DOHH2 (cell line): ENCODE data around the gene STRIP1.

Experiments used
- H3F3A ChIP-seq: fragments of 200-600 bp; sonication (generic), shearing (Covaris generic); 2 replicates; pipeline ENCODE4 v1.6.0; 2016; ENCODE audit warnings: antibody characterized with exemption, mild to moderate bottlenecking; ENCODE audit not compliant: control insufficient read depth, insufficient read depth
- H3K27ac ChIP-seq: fragments of 200-600 bp; sonication (generic); 2 replicates; pipeline ENCODE4 v1.5.1; 2014; ENCODE audit warnings: low read depth, mild to moderate bottlenecking, low read length, moderate library complexity
- H3K27me3 ChIP-seq: fragments of 200-600 bp; sonication (generic); 2 replicates; pipeline ENCODE4 v1.6.1; 2014; ENCODE audit warnings: mild to moderate bottlenecking, low read length, mixed read lengths; ENCODE audit not compliant: control insufficient read depth
- H3K36me3 ChIP-seq: fragments of 200-600 bp; sonication (generic); 2 replicates; pipeline ENCODE4 v1.6.1; 2014; ENCODE audit warnings: mild to moderate bottlenecking, low read length, moderate library complexity, mixed read lengths; ENCODE audit not compliant: control insufficient read depth
- H3K4me1 ChIP-seq: fragments of 200-600 bp; sonication (generic); 2 replicates; pipeline ENCODE4 v1.6.1; 2014; ENCODE audit warnings: mild to moderate bottlenecking, low read length, mixed read lengths; ENCODE audit not compliant: control insufficient read depth
- H3K4me2 ChIP-seq: fragments of 200-600 bp; sonication (generic); 2 replicates; pipeline ENCODE4 v1.6.0; 2014; ENCODE audit warnings: mild to moderate bottlenecking, low read length, moderate library complexity
- H3K4me3 ChIP-seq: fragments of 200-600 bp; sonication (generic); 2 replicates; pipeline ENCODE4 v1.5.1; 2014; ENCODE audit warnings: mild to moderate bottlenecking, low read length, mixed read lengths
- H3K79me2 ChIP-seq: fragments of 200-600 bp; sonication (generic); 2 replicates; pipeline ENCODE4 v1.6.1; 2014; ENCODE audit warnings: mild to moderate bottlenecking, low read length, mixed read lengths; ENCODE audit not compliant: control insufficient read depth
- H3K9me2 ChIP-seq: fragments of 200-600 bp; sonication (generic); replicated peaks from 2 replicates; pipeline ENCODE4 v1.6.1; 2014; ENCODE audit warnings: mild to moderate bottlenecking, low read length, mixed read lengths; ENCODE audit not compliant: control insufficient read depth
- H3K9me3 ChIP-seq: fragments of 200-600 bp; sonication (generic); 2 replicates; pipeline ENCODE4 v1.6.1; 2014; ENCODE audit warnings: antibody characterized with exemption, low read length, mixed read lengths; ENCODE audit not compliant: control insufficient read depth, insufficient read depth
- H4K20me1 ChIP-seq: fragments of 200-600 bp; sonication (generic); 2 replicates; pipeline ENCODE4 v1.6.0; 2014; ENCODE audit warnings: low read depth, mild to moderate bottlenecking, antibody characterized with exemption, low read length, moderate library complexity; ENCODE audit not compliant: control insufficient read depth, insufficient read depth
- CTCF ChIP-seq: fragments of 200-600 bp; sonication (generic); IDR thresholded peaks from one replicate; pipeline ENCODE4 v1.5.1; 2014; ENCODE audit warnings: antibody characterized with exemption, mild to moderate bottlenecking, low read depth, low read length; ENCODE audit not compliant: poor library complexity, severe bottlenecking
- EZH2phosphoT487 ChIP-seq: fragments of 200-600 bp; sonication (generic); IDR thresholded peaks from 2 replicates; pipeline ENCODE4 v1.6.1; 2017; ENCODE audit warnings: borderline replicate concordance, mild to moderate bottlenecking, antibody characterized with exemption, low read length, moderate library complexity, mixed read lengths

STRIP1 gene

GRCh38 chr1:109997867-109998229 lies 36.6 kb upstream of the STRIP1 start:
- no peaks in the 10 kb centered on the region; the same call in 1 of the 2 replicates for H3K4me1 ChIP-seq
- H3K4me2 ChIP-seq: no peak overlapping the region
- no peaks in the 10 kb centered on the region for H3K27me3 ChIP-seq
- TF ChIP-seq CTCF (no peak), EZH2phosphoT487 (no peak)
- H3K4me3 ChIP-seq: no peak overlapping the region
- H3K36me3 ChIP-seq: peaks cover 5% of the 10 kb centered on the region; the same call in 1 of the 2 replicates
- no peaks in the 10 kb centered on the region for H3K9me3 ChIP-seq
- H3K27ac ChIP-seq: no peak overlapping the region
- H3K79me2 ChIP-seq: peaks cover 26% of the 10 kb centered on the region
- H3F3A ChIP-seq: no peaks in the 10 kb centered on the region
- peaks cover 4% of the 10 kb centered on the region for H4K20me1 ChIP-seq
- no peaks in the 10 kb centered on the region for H3K9me2 ChIP-seq

- peaks cover 4% of the 10 kb centered on the region; the same call in 1 of the 2 replicates for H4K20me1 ChIP-seq
- no peak overlapping the region for H3K27ac ChIP-seq
- TF ChIP-seq CTCF (no peak), EZH2phosphoT487 (no peak)
- no peaks in the 10 kb centered on the region for H3K9me2 ChIP-seq
- no peak overlapping the region for H3K4me2 ChIP-seq
- H3K79me2 ChIP-seq: peaks cover 20% of the 10 kb centered on the region
- peaks cover 24% of the 10 kb centered on the region for H3K4me1 ChIP-seq
- no peak overlapping the region for H3K4me3 ChIP-seq
- no peaks in the 10 kb centered on the region for H3K36me3 ChIP-seq
- H3K9me3 ChIP-seq: no peaks in the 10 kb centered on the region
- H3K27me3 ChIP-seq: no peaks in the 10 kb centered on the region
- no peaks in the 10 kb centered on the region for H3F3A ChIP-seq
These were observed 31.7 kb upstream of the STRIP1 start for GRCh38 chr1:110002695-110003094.

- no peaks in the 10 kb centered on the region for H3K9me3 ChIP-seq
- no peak overlapping the region for H3K4me3 ChIP-seq
- peaks cover 24% of the 10 kb centered on the region for H3K4me1 ChIP-seq
- TF ChIP-seq CTCF: no peak
- TF ChIP-seq EZH2phosphoT487: no peak
- no peaks in the 10 kb centered on the region for H3K9me2 ChIP-seq
- no peaks in the 10 kb centered on the region for H3F3A ChIP-seq
- peaks cover 18% of the 10 kb centered on the region for H3K79me2 ChIP-seq
- H3K27ac ChIP-seq: no peak overlapping the region
- peaks cover under 1% of the 10 kb centered on the region for H3K36me3 ChIP-seq
- H4K20me1 ChIP-seq: peaks cover 4% of the 10 kb centered on the region; the same call in 1 of the 2 replicates
- peak overlapping the region; percentile 27; the same call in 1 of the 2 replicates for H3K4me2 ChIP-seq
- H3K27me3 ChIP-seq: no peaks in the 10 kb centered on the region
These were observed 30.5 kb upstream of the STRIP1 start for GRCh38 chr1:110003747-110004428.
